ENCODE measurements around the gene MELK.

MELK gene

DNA sequence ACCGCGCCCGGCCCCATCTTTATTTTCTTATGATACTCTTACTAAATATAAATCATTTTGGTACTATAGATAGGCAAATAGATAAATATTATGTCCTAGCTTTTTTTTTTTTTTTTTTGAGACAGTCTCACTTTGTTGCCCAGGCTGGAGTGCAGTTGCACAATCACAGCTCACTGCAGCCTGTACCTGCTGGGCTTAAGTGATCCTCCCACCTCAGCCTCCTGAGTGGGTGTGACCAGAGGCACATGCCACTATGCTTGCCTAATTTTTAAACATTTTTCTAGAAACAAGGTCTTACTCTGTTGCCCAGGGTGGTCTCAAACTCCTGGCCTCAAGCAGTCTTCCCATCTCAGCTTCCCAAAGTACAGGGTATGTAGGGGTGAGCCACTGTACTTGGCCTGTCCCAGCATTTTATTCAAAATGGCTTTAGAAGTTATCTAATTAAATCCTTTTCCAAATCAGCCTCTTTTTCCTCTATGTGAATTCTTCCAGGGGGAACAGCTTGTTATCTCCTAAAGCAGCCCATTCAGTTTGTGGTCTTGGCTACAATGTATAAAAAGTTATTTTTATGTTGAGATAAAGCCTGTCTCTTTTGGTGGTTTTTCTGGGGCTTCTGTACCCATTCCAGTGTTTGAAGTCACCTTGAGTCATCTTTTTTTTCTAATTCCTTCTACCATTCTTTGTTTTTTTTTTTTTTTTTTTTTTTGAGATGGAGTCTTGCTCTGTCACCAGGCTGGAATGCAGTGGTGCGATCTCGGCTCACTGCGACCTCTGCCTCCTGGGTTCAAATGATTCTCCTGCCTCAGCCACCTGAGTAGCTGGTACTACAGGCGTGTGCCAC lies 12.1 kb downstream of the MELK start:
- DNase-seq, result no peak

DNA sequence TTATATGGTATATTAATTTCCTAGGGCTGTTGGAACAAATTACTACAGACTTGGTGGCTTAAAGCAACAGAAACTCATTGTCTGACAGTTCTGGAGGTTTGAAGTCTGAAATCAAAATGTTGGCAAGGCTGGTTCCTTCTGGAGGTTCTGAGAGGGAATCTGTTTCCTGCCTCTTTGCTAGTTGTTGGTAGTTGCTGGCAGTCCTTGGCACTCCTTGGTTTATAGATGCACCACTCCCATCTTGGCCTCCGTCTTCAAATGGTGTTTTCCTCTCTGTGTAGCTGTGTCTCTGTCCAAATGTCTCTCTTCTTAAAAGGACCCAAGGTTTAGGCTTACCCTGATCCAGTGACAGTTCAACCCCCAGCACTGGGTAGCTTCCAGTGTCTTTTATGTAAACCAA lies 17.5 kb downstream of the MELK start:
- no peak for DNase-seq

DNA sequence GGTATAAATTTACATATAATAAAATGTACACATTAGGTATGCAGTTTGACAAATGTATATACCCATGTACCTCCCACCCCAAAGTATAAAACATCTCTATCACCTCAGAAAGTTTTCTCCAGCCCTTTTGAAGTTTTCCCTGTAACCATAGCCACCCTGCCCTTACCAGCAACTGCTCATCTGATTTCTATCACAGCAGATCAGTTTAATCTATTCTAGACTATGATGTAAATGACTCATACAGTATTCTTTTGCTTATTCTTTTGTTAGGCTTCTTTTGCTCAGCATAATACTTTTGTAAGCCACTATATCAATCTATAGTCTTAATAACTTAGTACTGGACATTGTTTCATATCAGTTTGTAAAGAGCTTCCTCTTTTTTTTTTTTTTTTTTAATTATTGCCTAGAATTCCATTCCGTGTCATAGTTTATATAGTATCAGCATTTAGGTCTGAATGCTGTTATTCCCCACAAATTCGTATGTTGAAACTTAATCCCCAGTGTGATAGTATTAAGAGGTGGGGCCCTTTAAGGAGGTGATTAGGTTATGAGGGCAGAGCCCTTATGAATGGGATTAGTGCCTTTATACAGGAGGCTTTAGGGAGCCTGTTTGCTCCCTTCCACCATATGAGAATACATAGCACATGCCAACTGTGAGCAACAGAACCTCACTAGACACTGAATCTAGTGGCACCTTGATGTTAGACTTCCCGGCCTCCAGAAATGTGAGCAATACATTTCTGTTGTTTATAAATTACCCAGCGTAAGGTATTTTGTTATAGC lies 20.3 kb downstream of the MELK start:
- no peak for DNase-seq

DNA sequence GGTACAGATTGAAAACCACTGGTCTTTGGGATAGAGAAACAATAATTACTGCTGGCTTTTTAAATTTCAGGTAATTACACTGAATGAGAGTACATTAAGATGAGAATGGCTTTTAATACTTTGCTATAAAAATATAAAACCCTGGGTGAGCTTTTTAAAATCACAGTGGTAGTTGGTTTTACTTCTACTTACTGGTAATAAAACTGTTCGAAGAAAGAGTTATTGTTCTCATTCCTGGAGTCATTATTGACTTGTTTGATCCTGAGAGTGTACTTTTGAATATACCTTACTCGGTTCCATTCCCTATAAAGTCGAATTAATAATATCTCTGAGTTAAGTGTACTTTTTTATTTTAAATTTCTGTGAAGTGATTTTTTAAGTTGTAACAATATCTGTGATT lies 21.5 kb downstream of the MELK start:
- no peak for DNase-seq

DNA sequence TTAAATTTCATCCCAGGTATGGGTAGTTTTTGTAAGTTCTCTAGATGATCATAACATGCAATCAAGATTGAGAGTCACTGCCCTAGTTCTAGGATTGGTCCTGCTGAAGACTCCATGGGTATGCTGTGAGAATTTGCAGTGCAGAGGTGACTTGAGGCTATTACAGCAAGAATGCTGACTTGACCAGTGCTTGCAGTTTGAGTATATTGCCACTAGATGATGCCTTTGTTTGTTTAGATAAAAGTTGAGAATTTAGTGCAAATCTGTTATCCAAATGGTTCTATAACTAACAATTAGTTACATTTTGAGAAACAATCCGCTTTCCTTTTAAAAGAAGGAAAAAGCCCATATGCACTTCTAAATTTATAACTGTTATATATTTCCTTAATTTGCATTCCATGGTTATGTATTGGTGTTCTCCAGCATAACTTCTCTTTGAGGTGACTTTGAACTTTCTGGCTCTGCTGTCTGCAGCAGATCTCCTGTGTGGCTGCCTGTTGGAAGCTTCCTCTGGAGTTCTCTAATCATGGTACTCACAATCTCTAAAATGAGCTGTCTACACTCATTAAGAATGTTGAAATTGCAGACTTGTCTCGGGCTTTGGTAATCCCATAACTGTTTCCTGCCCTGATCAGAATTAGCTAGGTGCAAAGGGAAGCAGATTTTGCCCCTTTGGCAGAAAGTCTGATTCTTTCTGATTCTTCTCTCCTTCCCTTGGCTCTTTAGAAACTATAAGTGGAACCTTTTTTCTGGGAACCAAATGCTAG lies 24.9 kb downstream of the MELK start:
- no peak for DNase-seq

DNA sequence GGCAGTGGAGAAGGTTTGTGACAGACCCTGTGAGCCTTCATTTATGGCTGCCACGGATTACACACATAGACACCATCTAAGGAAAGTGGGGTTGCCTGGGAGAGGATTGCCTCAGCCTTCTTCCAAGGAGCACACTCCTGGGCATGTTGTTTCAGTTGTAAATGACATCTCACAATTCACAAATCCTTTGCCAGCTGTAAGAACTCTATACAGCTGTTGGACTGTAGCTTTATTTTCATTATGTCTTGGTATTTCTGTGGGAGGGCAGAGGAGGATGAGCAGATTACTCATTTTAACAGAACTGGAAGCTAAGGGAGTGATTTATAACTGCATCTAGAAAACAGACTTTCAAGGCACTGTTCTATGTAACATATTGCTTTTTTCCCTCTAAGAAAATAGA lies 25.6 kb downstream of the MELK start:
- DNase-seq, result no peak

DNA sequence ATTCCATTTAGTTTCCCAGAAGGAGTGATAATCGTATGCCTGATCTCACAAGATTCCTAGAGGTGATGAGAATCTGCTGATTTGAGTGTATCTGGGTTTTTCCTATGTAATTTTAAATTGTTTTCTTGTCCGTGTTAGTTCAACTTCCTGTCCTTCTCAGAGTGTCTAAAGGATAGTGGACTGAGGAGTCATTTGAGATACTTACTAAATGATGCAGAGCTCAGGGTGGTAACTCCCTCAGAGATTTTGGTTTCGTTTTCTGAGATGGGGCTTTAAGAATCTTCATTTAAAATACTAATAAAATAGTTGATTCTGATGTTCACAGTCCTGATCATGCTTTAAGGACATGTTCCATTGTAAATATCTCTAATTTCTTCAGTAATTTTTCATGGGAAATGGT lies 30.3 kb downstream of the MELK start:
- no peak for DNase-seq

DNA sequence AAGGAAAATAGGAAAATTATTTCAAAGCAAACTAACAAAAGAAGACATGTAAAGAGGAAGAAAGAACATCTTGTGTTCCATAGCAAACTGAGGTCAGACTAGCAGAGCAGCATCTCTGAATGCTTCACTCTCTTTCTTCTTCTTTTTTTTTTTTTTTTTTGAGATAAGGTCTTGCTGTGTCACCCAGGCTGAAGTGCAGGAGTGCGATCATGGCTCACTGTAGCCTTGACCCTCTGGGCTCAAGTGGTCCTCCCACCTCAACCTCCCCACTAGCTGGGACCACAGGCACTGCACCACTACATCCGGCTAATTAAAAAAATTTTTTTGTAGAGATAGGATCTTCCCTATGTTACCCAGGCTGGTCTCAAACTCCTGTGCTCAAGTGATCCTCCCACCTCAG lies 36.6 kb downstream of the MELK start:
- DNase-seq, result no peak

DNA sequence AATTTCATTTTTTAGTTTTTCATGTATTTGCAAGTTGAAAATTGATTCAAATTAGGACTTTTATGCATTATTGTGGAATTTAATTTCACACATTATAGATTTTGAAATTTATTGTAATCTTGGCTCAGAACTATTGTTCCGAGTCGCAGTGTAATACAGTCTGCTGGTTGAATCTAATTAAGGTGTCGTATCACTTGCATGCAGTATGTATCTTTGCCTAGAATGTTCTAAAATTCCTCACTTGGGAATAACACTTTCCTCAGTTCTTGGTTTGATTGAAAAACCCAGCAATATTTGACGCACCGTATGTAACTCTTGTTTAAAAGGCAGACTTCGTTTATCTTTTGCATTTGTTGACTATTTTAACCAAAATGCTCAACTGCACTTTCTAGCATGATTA lies 49.4 kb downstream of the MELK start:
- DNase-seq, result no peak

DNA sequence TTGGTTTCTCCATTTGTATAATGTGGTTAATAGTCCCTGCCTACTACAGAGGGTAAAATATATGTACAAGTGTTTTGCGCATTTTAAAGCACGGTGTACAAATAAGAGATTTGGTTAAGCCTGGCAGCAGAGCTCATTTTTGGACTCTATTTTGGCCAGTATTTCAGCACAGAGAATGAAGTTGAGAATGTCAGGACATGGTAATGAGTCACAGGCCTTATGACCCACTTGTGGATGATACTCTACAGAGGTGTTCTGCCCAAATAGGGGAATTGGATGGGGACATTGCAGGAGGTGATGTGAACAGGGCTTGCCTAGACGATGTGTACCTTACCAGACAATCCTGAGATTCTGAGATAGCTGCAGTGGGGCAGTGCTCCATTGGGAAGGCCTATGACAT lies 50.6 kb downstream of the MELK start:
- DNase-seq, result no peak

DNA sequence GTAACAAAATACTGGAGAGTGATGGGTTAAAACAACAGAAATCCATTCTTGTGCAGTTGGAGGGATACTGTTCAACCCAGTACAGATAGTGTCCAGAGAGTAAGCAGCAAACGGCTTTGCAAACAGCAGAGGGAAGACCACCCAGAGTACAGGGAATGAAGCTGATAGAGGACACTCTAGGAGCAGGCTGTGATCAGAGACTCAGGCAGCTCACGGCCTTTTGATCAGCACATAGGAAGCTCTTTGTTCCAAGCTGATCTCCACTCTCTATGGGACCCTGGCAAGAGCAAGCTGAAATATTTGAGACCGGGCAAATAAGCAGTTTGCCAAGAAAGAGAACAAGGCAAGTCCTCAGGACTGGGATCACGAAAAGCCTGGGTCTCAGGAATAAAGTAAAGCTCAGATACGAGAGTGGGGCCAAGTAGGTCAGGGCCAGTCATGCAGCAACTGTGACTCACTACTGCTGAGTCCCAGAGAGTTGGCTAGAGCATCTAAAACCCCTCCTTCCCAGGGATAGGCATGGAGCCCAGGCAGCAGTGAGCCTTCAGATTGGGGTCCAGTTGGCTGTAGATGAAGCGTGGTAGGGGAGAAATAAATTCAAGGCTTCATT lies 52.4 kb downstream of the MELK start:
- DNase-seq, result no peak

DNA sequence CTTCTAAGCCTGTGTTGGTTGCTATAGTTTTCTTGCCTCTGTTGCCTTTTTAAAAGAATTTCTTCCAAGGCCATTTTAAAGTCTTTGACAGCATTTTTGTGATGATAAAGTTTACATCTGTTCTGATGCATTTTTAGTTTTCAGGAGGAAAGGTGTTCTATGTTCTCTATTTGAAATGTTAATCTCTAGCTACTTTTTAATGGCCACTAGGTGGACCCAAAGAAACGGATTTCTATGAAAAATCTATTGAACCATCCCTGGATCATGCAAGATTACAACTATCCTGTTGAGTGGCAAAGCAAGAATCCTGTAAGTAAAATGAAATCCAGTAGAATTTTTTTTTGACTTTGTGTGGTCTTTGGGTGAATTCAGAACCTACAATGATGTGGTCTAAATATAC lies 60.2 kb downstream of the MELK start:
- no peak for DNase-seq

DNA sequence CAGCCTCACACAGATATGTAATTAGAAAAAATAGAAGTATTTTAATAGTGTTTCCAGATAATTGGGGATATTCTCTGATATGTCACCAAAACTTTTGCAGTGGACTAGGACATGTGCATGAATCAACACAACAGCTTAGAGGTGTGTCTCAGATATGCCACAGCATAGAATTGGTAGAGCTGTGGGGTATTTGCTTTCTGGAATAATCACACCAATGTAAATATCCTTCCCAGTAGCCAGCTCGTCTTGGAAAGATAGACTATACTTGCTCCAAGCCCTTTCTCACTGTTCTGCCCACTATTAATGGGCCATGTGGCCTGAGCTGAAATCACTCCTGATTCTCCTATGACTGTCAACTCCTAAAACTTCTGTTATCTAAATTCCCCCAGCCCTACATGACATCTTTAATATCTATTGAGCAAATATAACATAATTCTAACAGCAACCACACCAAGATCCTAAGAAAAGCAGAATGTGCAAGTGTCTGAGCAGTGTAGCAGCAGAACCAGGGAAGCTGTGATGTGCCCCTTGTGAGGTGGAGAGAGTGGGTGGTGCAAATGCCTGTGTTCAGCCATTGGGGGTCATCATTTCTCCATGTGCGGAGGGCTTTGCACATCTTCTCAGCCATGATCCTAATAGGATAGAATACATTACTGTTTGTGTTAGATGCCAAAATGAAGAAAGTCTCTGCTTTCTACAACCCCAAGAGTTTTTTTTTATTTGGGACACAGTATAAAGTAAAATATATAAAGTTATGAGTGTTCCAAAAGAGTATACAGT lies 65.0 kb downstream of the MELK start:
- DNase-seq, result no peak

DNA sequence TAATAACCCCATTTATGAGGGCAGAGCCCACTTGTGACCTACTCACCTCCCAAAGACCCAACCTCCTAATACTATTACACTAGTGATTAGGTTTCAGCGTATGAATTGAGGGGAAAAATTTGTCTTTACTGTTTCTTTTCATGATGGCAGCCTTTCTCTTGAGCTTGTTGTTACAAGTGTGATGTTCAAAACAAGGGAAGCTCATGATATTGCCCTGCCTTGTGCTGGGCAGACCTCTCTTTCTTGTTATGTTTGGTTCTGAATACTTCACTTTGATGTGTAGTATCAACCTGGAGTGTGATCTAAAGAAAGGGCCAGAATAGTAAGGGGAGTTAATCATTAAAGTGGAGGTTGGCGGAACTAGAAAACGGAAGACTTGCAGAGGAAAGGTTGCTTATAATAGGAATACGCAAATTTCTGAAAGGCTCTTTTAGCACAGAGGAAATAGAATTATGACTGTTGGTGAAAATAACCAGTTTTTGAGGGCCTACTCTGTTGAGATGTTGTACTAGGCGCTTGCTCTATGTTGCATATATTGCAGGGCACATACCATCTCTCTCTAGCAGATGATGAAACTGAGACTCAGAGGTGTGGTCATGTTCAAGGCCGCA lies 68.2 kb downstream of the MELK start:
- no peak for DNase-seq

DNA sequence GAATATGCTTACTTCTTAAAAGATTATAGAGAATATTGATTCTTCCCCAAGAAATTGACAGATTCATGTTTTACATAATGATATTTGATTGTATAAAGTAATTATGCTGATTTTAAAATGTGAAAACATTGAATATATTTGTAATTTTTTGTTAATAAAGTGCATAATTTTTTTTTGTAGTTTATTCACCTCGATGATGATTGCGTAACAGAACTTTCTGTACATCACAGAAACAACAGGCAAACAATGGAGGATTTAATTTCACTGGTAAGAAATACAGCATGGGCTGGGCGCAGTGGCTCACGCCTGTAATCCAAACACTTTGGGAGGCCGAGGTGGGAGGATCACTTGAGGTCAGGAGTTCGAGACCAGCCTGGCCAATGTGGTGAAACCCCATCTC lies 70.1 kb downstream of the MELK start:
- no peak for DNase-seq

DNA sequence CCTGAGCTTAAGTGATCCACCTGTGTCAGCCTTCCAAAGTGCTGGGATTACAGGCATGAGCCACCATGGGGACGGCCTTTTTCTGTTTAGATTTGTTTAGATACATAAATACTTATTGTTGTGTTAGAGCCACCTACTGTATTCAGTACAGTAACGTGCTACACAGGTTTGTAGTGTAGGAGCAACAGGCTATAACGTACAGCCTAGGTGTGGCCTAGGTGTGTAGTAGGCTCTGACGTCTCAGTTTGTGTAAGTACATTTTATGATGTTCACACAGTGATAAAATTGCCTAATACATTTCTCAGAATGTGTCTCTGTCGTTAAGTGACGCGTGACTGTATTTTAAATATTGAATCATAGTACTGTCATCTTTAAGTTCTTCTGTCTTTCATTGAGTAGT lies 84.1 kb downstream of the MELK start:
- DNase-seq, result no peak

DNA sequence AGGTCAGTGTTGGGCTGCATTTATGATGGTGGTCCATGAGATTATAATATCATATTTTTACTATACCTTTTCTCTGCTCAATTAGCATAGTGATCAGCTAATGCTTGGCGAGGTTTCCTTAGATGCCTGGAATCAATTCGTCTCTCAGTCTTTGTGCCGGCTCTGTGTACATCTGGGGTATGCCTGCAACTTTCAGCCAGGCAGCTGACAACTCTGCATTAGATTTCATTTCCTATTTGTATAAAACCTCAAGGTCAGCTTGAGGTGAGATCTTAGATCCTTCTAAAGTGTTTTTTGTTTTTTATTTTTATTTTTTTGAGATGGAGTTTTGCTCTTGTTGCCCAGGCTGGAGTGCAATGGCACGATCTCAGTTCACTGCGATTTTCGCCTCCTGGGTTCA lies 86.8 kb downstream of the MELK start:
- DNase-seq, result no peak

DNA sequence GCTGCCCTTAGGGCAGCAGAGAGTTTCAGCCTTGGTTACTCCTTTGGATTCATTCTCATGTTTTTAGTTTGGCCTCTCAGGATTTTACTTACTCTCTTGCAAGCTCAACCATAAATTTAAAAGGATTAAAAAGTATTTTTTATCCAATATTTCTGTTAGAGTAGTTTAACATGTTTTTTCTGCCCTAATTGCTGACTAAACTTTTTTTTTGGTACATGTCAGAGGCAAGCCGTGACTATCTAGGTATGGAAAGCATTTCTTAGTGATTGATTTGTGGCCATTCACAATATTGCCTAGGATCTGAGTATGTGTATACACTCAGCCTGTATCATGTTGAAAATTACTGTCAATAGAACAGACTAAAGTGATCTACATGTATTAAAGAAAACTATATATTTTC lies 92.1 kb downstream of the MELK start:
- no peak for DNase-seq

DNA sequence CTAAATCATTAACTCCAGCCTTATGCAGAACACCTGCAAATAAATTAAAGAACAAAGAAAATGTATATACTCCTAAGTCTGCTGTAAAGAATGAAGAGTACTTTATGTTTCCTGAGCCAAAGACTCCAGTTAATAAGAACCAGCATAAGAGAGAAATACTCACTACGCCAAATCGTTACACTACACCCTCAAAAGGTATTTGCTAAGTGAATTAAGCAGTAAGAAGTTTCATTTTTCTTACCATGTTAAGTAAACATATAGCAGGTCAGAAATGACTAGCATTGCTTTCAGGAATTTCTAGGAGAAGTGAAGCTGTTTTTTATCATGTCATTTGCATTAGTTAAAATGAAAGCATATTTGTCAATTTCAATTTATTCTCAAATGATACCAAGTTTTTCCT lies 92.7 kb downstream of the MELK start:
- no peak for DNase-seq

DNA sequence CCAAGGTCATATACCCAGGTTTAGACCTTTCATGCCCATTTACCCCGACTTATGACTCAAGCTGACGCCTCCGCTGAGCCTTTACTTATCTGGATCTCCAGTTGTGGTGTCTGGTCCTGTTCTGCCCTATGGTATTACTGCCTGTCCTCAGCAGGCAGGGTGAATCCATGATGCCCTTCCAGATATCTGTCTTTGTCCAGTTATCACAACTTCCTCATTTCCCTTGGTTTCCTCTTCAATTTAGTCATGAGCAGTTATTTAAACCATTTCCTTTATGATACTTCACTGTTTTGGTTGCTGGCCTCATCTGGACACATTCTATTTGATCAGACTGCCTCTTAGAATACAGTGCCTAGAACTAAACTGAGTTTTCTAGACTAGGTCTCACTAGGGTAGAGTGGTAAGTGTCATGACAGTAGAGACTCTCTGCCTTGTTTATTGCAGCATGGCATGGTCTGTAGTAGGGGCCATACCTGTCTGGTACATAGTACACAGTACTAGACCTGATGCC lies 93.3 kb downstream of the MELK start:
- no peak for DNase-seq

DNA sequence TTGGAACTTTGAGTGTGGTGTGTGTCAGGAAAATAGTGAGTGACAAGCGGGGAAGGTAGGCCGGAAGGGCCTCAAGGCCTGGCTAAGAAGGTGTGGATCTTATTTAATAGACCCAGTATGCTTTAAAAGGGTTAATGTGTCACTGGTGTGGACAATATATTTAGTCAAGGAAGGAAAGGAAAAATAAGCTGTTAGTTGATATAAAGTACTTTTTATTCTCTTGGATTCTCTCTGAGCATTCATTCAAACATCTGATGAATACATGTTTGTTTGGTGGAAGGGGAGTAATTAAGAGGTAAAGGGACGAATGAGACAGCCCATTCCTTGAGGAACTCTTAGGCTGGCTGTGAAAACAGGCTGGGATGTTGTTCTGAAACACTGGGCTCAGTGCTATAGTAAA lies 98.9 kb downstream of the MELK start:
- DNase-seq, result no peak

DNA sequence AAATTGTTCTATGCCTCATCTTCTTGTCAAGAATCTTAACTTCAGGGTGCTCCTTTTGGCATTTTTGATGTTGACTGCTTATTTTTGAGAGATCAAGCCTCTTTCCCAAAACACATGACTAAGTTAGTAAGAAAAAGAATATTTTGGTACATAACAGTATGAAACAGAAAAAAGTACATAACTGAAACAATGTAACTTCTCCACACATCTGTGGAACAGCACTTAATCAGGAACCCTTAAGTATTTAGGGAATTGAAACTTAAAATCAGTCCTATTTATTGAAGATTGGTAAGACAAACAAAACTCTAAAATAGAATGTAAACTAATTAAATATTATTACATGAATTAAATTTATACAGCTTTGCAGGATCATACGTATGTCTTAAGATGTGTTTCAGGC lies 103.4 kb downstream of the MELK start:
- no peak for DNase-seq

Data from NCI-H526 treated with DMSO at 0.1 percent for 48 hours (cell line).